ENCODE results near the gene RAB11FIP4.

The RAB11FIP4 gene

GRCh38 chr17:31461227-31461810, 69.8 kb downstream of the RAB11FIP4 start:
- DNase-seq, result no peak

- DNase-seq, result no peak
Observed at GRCh38 chr17:31462261-31462660, 70.8 kb downstream of the RAB11FIP4 start.

- no peak for DNase-seq
Observed at GRCh38 chr17:31466096-31466760, 74.8 kb downstream of the RAB11FIP4 start.

- no peak for DNase-seq
Observed at GRCh38 chr17:31467502-31468256, 76.2 kb downstream of the RAB11FIP4 start.

GRCh38 chr17:31469959-31470358, 78.5 kb downstream of the RAB11FIP4 start:
- DNase-seq, result no peak

GRCh38 chr17:31470592-31470991, 79.1 kb downstream of the RAB11FIP4 start:
- no peak for DNase-seq

GRCh38 chr17:31472137-31472536, 80.7 kb downstream of the RAB11FIP4 start:
- DNase-seq, result no peak

- no peak for DNase-seq
Observed at GRCh38 chr17:31475378-31476162, 84.1 kb downstream of the RAB11FIP4 start.

GRCh38 chr17:31476525-31477416, 85.3 kb downstream of the RAB11FIP4 start:
- DNase-seq, result no peak

GRCh38 chr17:31477417-31478055, 86.1 kb downstream of the RAB11FIP4 start:
- DNase-seq, result no peak

GRCh38 chr17:31479062-31479408, 87.6 kb downstream of the RAB11FIP4 start:
- no peak for DNase-seq

- no peak for DNase-seq
Observed at GRCh38 chr17:31479524-31479923, 88.0 kb downstream of the RAB11FIP4 start.

GRCh38 chr17:31480067-31480466, 88.6 kb downstream of the RAB11FIP4 start:
- DNase-seq, result no peak

- DNase-seq, result no peak
Observed at GRCh38 chr17:31480904-31481782, 89.7 kb downstream of the RAB11FIP4 start.

GRCh38 chr17:31481783-31482081, 90.3 kb downstream of the RAB11FIP4 start:
- no peak for DNase-seq

- DNase-seq, result no peak
Observed at GRCh38 chr17:31484821-31485220, 93.3 kb downstream of the RAB11FIP4 start.

- no peak for DNase-seq
Observed at GRCh38 chr17:31486351-31487062, 95.0 kb downstream of the RAB11FIP4 start.

GRCh38 chr17:31487063-31487647, 95.7 kb downstream of the RAB11FIP4 start:
- DNase-seq, result no peak

GRCh38 chr17:31487648-31488263, 96.3 kb downstream of the RAB11FIP4 start:
- DNase-seq, result peak; percentile 90
